Endothelial cell of umbilical vein (primary cell): ENCODE measurements around the gene PTRH1.

Source experiments
- EZH2 ChIP-seq: IDR thresholded peaks from 2 replicates; pipeline ENCODE4 v1.6.1; 2012; ENCODE audit warnings: borderline replicate concordance, low read depth, mild to moderate bottlenecking, moderate library complexity, low read length, inconsistent platforms; ENCODE audit not compliant: severe bottlenecking
- FOS ChIP-seq: IDR thresholded peaks from 2 replicates; pipeline ENCODE4 v1.6.1; 2011; ENCODE audit warnings: mild to moderate bottlenecking, low read length, moderate library complexity, borderline replicate concordance; ENCODE audit not compliant: insufficient read depth
- GATA2 ChIP-seq: IDR thresholded peaks from 2 replicates; pipeline ENCODE4 v1.7.0; 2011; ENCODE audit warnings: low read depth, mild to moderate bottlenecking, moderate library complexity, mixed read lengths, low read length; ENCODE audit not compliant: insufficient read length, insufficient read depth
- JUN ChIP-seq: IDR thresholded peaks from 2 replicates; pipeline ENCODE4 v1.6.1; 2011; ENCODE audit warnings: borderline replicate concordance, low read depth; ENCODE audit not compliant: insufficient read length, insufficient read depth
- MYC ChIP-seq: IDR thresholded peaks from one replicate; pipeline ENCODE4 v1.6.1; 2011; ENCODE audit warnings: mild to moderate bottlenecking, low read depth, low read length
- POLR2A ChIP-seq: IDR thresholded peaks from 2 replicates; pipeline ENCODE4 v1.6.1; 2012; ENCODE audit warnings: low read depth, mild to moderate bottlenecking, control low read depth, low read length
- POLR2AphosphoS5 ChIP-seq: IDR thresholded peaks from 2 replicates; pipeline ENCODE4 v1.6.1; 2012; ENCODE audit warnings: low read depth, mild to moderate bottlenecking, control low read depth, low read length, moderate library complexity; ENCODE audit not compliant: insufficient read depth
- TF ChIP-seq, protein P1 (sequence below), 2 donors: IDR thresholded peaks; 1 replicate in 1 of 2; 2 replicates in 1 of 2; pipeline ENCODE4 v1.5.1; 2011; ENCODE audit warnings: low read length in 2 of 2, mild to moderate bottlenecking in 2 of 2, moderate library complexity in 2 of 2, control low read depth in 1 of 2, inconsistent platforms in 1 of 2, low read depth in 1 of 2; ENCODE audit not compliant: insufficient read depth in 1 of 2; ENCODE audit errors: extremely low read depth in 1 of 2
- TF ChIP-seq, protein P2 (sequence below): IDR thresholded peaks from 2 replicates; pipeline ENCODE4 v1.6.1; 2011; ENCODE audit not compliant: insufficient read depth, insufficient read length

- TF ChIP-seq, protein P1, sequence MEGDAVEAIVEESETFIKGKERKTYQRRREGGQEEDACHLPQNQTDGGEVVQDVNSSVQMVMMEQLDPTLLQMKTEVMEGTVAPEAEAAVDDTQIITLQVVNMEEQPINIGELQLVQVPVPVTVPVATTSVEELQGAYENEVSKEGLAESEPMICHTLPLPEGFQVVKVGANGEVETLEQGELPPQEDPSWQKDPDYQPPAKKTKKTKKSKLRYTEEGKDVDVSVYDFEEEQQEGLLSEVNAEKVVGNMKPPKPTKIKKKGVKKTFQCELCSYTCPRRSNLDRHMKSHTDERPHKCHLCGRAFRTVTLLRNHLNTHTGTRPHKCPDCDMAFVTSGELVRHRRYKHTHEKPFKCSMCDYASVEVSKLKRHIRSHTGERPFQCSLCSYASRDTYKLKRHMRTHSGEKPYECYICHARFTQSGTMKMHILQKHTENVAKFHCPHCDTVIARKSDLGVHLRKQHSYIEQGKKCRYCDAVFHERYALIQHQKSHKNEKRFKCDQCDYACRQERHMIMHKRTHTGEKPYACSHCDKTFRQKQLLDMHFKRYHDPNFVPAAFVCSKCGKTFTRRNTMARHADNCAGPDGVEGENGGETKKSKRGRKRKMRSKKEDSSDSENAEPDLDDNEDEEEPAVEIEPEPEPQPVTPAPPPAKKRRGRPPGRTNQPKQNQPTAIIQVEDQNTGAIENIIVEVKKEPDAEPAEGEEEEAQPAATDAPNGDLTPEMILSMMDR (IDR thresholded peaks at IDR 0.05; ENCODE audit: extremely low read depth in 1 of 2, insufficient read depth in 1 of 2, low read depth in 1 of 2, low read length in 2 of 2) = no peak
- no peak for TF ChIP-seq EZH2
- TF ChIP-seq FOS = no peak
- TF ChIP-seq POLR2AphosphoS5 = no peak
- TF ChIP-seq POLR2A = no peak
- TF ChIP-seq, protein P2, sequence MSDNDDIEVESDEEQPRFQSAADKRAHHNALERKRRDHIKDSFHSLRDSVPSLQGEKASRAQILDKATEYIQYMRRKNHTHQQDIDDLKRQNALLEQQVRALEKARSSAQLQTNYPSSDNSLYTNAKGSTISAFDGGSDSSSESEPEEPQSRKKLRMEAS = no peak
- TF ChIP-seq JUN = no peak
- TF ChIP-seq GATA2 = no peak
- no peak for TF ChIP-seq MYC
Observed at GRCh38 chr9:127734247-127734746, 18.8 kb upstream of the PTRH1 start.
